GM23338 (cell line): ENCODE data around the gene RFXANK. TPM values are rescaled to one million over a fixed set of nuclear protein-coding genes. Genes with fewer than 3 reads are reported as not detected.

Experiments
- ATAC-seq: fragments of 200-7000 bp; cut with Tn5 transposase; 3 replicates; pipeline ENCODE4 v1.9.1; 2020
- DNase-seq: peaks from one replicate; pipeline ENCODE4 v3.0.0-alpha.2; 2015; ENCODE audit warnings: low spot score
- H2AFZ ChIP-seq: fragments of 200-600 bp; sonication (generic); 2 replicates; pipeline ENCODE4 v1.8.0; 2016; ENCODE audit warnings: antibody characterized with exemption, mild to moderate bottlenecking, moderate library complexity
- H3F3A ChIP-seq: fragments of 200-600 bp; sonication (generic); replicated peaks from 2 replicates; pipeline ENCODE4 v1.8.0; 2017; ENCODE audit warnings: antibody characterized with exemption, mixed run types, low read depth
- H3K27ac ChIP-seq: fragments of 200-600 bp; sonication (generic); 2 replicates; pipeline ENCODE4 v1.6.1; 2016; ENCODE audit warnings: low read depth
- H3K27me3 ChIP-seq: fragments of 200-600 bp; sonication (generic); 2 replicates; pipeline ENCODE4 v1.8.0; 2016; ENCODE audit warnings: mild to moderate bottlenecking, mixed run types, moderate library complexity; ENCODE audit not compliant: insufficient read depth
- H3K36me3 ChIP-seq: fragments of 200-600 bp; sonication (generic); 2 replicates; pipeline ENCODE4 v1.8.0; 2016; ENCODE audit warnings: mild to moderate bottlenecking; ENCODE audit not compliant: insufficient read depth
- H3K4me1 ChIP-seq: fragments of 200-600 bp; sonication (generic); 2 replicates; pipeline ENCODE4 v1.8.0; 2016; ENCODE audit warnings: mild to moderate bottlenecking, moderate library complexity; ENCODE audit not compliant: insufficient read depth
- H3K4me2 ChIP-seq: fragments of 200-600 bp; sonication (generic); 2 replicates; pipeline ENCODE4 v1.7.1; 2017; ENCODE audit warnings: mixed run types
- H3K4me3 ChIP-seq: fragments of 200-600 bp; sonication (generic); 2 replicates; pipeline ENCODE4 v1.6.1; 2016; ENCODE audit warnings: mixed run types
- H3K79me2 ChIP-seq: fragments of 200-600 bp; sonication (generic); replicated peaks from 2 replicates; pipeline ENCODE4 v1.8.0; 2017; ENCODE audit warnings: mild to moderate bottlenecking; ENCODE audit not compliant: insufficient read depth
- H3K9me2 ChIP-seq: fragments of 200-600 bp; sonication (generic); 2 replicates; pipeline ENCODE4 v1.8.0; 2017; ENCODE audit not compliant: insufficient read depth
- H4K20me1 ChIP-seq: fragments of 200-600 bp; sonication (generic); replicated peaks from 2 replicates; pipeline ENCODE4 v1.8.0; 2017; ENCODE audit warnings: mild to moderate bottlenecking; ENCODE audit not compliant: insufficient read depth
- H3K27ac Mint-ChIP-seq: 2 replicates; pipeline ENCODE4 v1.8.0; 2020; ENCODE audit warnings: inconsistent platforms, mild to moderate bottlenecking, moderate library complexity, mixed read lengths
- H3K27me3 Mint-ChIP-seq: 3 replicates; pipeline ENCODE4 v1.8.0; 2022; ENCODE audit warnings: low read depth, mild to moderate bottlenecking, moderate library complexity, mixed read lengths, inconsistent platforms; ENCODE audit not compliant: insufficient read depth, poor library complexity
- H3K36me3 Mint-ChIP-seq: 3 replicates; pipeline ENCODE4 v1.8.0; 2021; ENCODE audit warnings: low read depth, mild to moderate bottlenecking, inconsistent platforms, moderate library complexity, mixed read lengths
- H3K4me1 Mint-ChIP-seq: 3 replicates; pipeline ENCODE4 v1.8.0; 2020; ENCODE audit warnings: mild to moderate bottlenecking, inconsistent platforms, mixed read lengths
- H3K4me3 Mint-ChIP-seq: 3 replicates; pipeline ENCODE4 v1.8.0; 2021; ENCODE audit warnings: moderate library complexity, mild to moderate bottlenecking, inconsistent platforms, mixed read lengths
- H3K9me3 Mint-ChIP-seq: 3 replicates; pipeline ENCODE4 v1.8.0; 2020; ENCODE audit warnings: moderate library complexity, mild to moderate bottlenecking, inconsistent platforms, mixed read lengths
- CREB1 ChIP-seq: fragments of 250-450 bp; sonication (Bioruptor Pico); IDR thresholded peaks from 2 replicates; pipeline ENCODE4 v1.5.0; 2020; ENCODE audit warnings: low read depth, mild to moderate bottlenecking, moderate library complexity
- CTCF ChIP-seq, 2 experiments: fragments of 200-600 bp in 1 of 2; sonication (generic) in 1 of 2; conservative IDR thresholded peaks; 2 replicates each; pipeline versions ENCODE4 v1.5.1 to v1.6.1; 2016 to 2017; ENCODE audit warnings: antibody characterized with exemption in 2 of 2, low read depth in 2 of 2, mild to moderate bottlenecking in 2 of 2, moderate library complexity in 1 of 2
- ETS1 ChIP-seq: IDR thresholded peaks from 2 replicates; pipeline ENCODE4 v1.6.1; 2016; ENCODE audit warnings: antibody characterized with exemption
- EZH2 ChIP-seq: fragments of 200-600 bp; sonication (generic); IDR thresholded peaks from one replicate; pipeline ENCODE4 v1.8.0; 2017; ENCODE audit warnings: antibody characterized with exemption, mild to moderate bottlenecking, low read depth; ENCODE audit not compliant: unreplicated experiment
- EZH2phosphoT487 ChIP-seq: fragments of 200-600 bp; sonication (generic); IDR thresholded peaks from one replicate; pipeline ENCODE4 v1.8.1; 2018; ENCODE audit warnings: antibody characterized with exemption; ENCODE audit not compliant: unreplicated experiment
- JUNB ChIP-seq: IDR thresholded peaks from one replicate; pipeline ENCODE4 v1.6.1; 2016; ENCODE audit warnings: antibody characterized with exemption; ENCODE audit not compliant: unreplicated experiment
- NANOG ChIP-seq: IDR thresholded peaks from 2 replicates; pipeline ENCODE4 v1.6.1; 2016; ENCODE audit warnings: antibody characterized with exemption, borderline replicate concordance
- POLR2AphosphoS5 ChIP-seq: IDR thresholded peaks from 2 replicates; pipeline ENCODE4 v1.6.1; 2016; ENCODE audit warnings: antibody characterized with exemption, low read depth
- REST ChIP-seq: IDR thresholded peaks from one replicate; pipeline ENCODE4 v1.6.1; 2018; ENCODE audit warnings: antibody characterized with exemption; ENCODE audit not compliant: unreplicated experiment
- STAT1 ChIP-seq: IDR thresholded peaks from one replicate; pipeline ENCODE4 v1.6.1; 2016; ENCODE audit warnings: antibody characterized with exemption; ENCODE audit not compliant: unreplicated experiment
- ZNF114 ChIP-seq: fragments of 250-450 bp; sonication (Bioruptor Pico); IDR thresholded peaks from 2 replicates; pipeline ENCODE4 v1.5.0; 2020; ENCODE audit warnings: mild to moderate bottlenecking, moderate library complexity
- ZNF331 ChIP-seq: fragments of 250-450 bp; sonication (Bioruptor Pico); IDR thresholded peaks from 2 replicates; pipeline ENCODE4 v1.5.0; 2020; ENCODE audit warnings: low read depth, mild to moderate bottlenecking, moderate library complexity
- ZNF462 ChIP-seq: fragments of 250-450 bp; sonication (Bioruptor Pico); IDR thresholded peaks from 2 replicates; pipeline ENCODE4 v1.5.0; 2020; ENCODE audit warnings: mild to moderate bottlenecking, moderate library complexity
- polyA plus RNA-seq: library from polyadenylated mRNA; unstranded; fragments of >200 nt; fragmentation: Nextera tagmentation; extraction: Ambion mirVana; gene quantifications from 2 replicates; pipeline ENCODE4 v1.2.1, GENCODE V29; 2016
- total RNA-seq: library from RNA; depleted of rRNA; stranded (reverse); fragments of >200 nt; shearing (Covaris generic); gene quantifications from 2 replicates; pipeline ENCODE4 v1.2.3, GENCODE V29; 2014

RFXANK gene
- total and polyA plus RNA-seq, 2 experiments from 2014 or later = 54.3 to 124 TPM

GRCh38 chr19:19226663-19227062 is 34.6 kb downstream of the RFXANK start:
- no peak for DNase-seq
- H3K27ac ChIP-seq = no peak overlapping the region
- Mint-ChIP-seq H3K27me3 (peaks cover 29% of the 10 kb centered on the region), H3K27ac (no peak overlapping the region), H3K4me1 (peaks cover 3% of the 10 kb centered on the region), H3K9me3 (peaks cover 3% of the 10 kb centered on the region), H3K36me3 (no peaks in the 10 kb centered on the region), H3K4me3 (no peak overlapping the region)
- no peak overlapping the region for H3K4me2 ChIP-seq
- no peaks in the 10 kb centered on the region for H3K9me2 ChIP-seq
- H3K79me2 ChIP-seq = no peaks in the 10 kb centered on the region
- peaks cover 12% of the 10 kb centered on the region for H3F3A ChIP-seq
- H3K4me3 ChIP-seq = no peak overlapping the region
- peaks cover 5% of the 10 kb centered on the region; the same call in 1 of the 2 replicates for H3K4me1 ChIP-seq
- no peak for ATAC-seq
- peaks cover 15% of the 10 kb centered on the region for H3K27me3 ChIP-seq
- H2AFZ ChIP-seq = no peak overlapping the region
- H4K20me1 ChIP-seq = no peaks in the 10 kb centered on the region
- H3K36me3 ChIP-seq = no peaks in the 10 kb centered on the region
- TF ChIP-seq STAT1 = no peak
- no peak for TF ChIP-seq POLR2AphosphoS5
- TF ChIP-seq JUNB = no peak
- TF ChIP-seq CREB1 (CRISPR knock-in tag) = no peak
- TF ChIP-seq NANOG = no peak
- no peak for TF ChIP-seq ETS1
- no peak for TF ChIP-seq EZH2
- TF ChIP-seq ZNF462 = no peak
- no peak for TF ChIP-seq REST
- no peak for TF ChIP-seq EZH2phosphoT487
- no peak for TF ChIP-seq ZNF114 (CRISPR knock-in tag)
- no peak for TF ChIP-seq ZNF331
- no peak for TF ChIP-seq CTCF (conservative IDR thresholded peaks at IDR 0.05; ENCODE audit: low read depth in 2 of 2)
